Motor neuron (in vitro differentiated cells): ENCODE measurements around the gene PTPRG. TPM values are rescaled to one million over a fixed set of nuclear protein-coding genes. Genes with fewer than 3 reads are reported as not detected.

Source experiments
- ATAC-seq, 8 experiments: fragments of 200-7000 bp; cut with Tn5 transposase; replicated peaks in 6 of 8; 2 replicates each; pipeline ENCODE4 v1.8.0; 2021; ENCODE audit warnings: mild to moderate bottlenecking in 8 of 8, moderate library complexity in 8 of 8
- H3K27ac ChIP-seq, 2 donors: fragments of 250-450 bp; sonication (Bioruptor Pico); 2 replicates each; pipeline ENCODE4 v1.9.0; 2021; ENCODE audit warnings: antibody characterized with exemption in 2 of 2, mild to moderate bottlenecking in 2 of 2, moderate library complexity in 1 of 2
- H3K4me1 ChIP-seq, 2 donors: fragments of 250-450 bp; sonication (Bioruptor Pico); replicated peaks in 1 of 2; 2 replicates each; pipeline ENCODE4 v1.6.1; 2021; ENCODE audit warnings: antibody characterized with exemption in 2 of 2, mild to moderate bottlenecking in 2 of 2, moderate library complexity in 1 of 2
- H3K4me3 ChIP-seq, 5 donors: fragments of 250-450 bp; sonication (Bioruptor Pico); 2 replicates each; pipeline ENCODE4 v1.9.0; 2021; ENCODE audit warnings: antibody characterized with exemption in 5 of 5, mild to moderate bottlenecking in 5 of 5, moderate library complexity in 4 of 5
- WGBS, 10 experiments: fragments of 450-650 bp; shearing (Covaris generic); methylation state at CpG; one replicate each; pipeline ENCODE4 v1.0.0; 2022; 5-methylcytosine and 5-hydroxymethylcytosine counted together
- in situ Hi-C, 9 experiments: fragments of 400-800 bp; cut with MboI; loops; one replicate each; pipeline ENCODE4 v1.15.0; 2021; ENCODE audit warnings: low sequenced_read_pairs in 9 of 9, low pct_unique_long_range_greater_than_20kb in 2 of 9; ENCODE audit not compliant: unreplicated experiment in 9 of 9
- total RNA-seq, 8 experiments: library from RNA; unstranded; fragments of 300-600 nt; gene quantifications; 2 replicates each; pipeline versions ENCODE4 v1.2.3 to v1.2.4, GENCODE V29; 2022

PTPRG gene
- total RNA-seq, 8 experiments from 2014 or later = 15.9 to 75.2 (median 42.9) TPM

DNA sequence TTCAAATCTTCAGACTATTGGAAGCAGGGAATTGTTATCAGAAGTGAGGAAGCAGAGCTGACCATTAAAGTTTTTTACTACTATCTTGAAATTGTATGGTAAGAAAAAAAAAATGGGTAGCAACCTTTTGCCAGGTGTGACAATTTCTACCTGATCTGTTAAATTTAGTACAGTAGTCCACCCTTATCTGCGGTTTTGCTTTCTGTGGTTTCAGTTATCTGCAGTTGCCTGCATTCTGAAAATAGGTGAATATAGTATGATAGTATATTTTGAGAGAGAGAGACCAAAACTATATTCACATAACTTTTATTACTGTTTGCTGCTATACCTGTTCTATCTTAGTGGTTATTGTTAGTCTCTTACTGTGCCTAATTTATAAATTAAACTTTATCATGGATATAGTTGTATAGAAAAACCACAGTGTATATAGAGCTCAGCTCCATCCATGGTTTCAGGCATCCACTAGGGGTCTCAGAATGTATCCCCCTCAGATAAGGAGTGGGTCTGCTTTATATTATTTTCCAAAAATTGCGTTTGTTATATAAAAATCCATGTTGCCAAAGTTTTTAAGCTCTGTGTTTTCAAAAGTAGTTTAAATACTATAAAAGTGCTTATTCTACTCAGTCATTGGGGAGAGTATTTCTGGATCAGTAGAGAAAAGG is 69.9 kb downstream of the PTPRG start:
- ATAC-seq = no peak
- in situ Hi-C loops = no loop called here
- H3K4me1 ChIP-seq = peaks cover 5 to 14% of the 10 kb centered on the region in 2 donors
- no peak overlapping the region for H3K4me3 ChIP-seq
- no peak overlapping the region for H3K27ac ChIP-seq
- 80 to 100% (median 96%) methylated on average over 1 to 2 of the region's 2 CpGs for WGBS, 10 experiments

DNA sequence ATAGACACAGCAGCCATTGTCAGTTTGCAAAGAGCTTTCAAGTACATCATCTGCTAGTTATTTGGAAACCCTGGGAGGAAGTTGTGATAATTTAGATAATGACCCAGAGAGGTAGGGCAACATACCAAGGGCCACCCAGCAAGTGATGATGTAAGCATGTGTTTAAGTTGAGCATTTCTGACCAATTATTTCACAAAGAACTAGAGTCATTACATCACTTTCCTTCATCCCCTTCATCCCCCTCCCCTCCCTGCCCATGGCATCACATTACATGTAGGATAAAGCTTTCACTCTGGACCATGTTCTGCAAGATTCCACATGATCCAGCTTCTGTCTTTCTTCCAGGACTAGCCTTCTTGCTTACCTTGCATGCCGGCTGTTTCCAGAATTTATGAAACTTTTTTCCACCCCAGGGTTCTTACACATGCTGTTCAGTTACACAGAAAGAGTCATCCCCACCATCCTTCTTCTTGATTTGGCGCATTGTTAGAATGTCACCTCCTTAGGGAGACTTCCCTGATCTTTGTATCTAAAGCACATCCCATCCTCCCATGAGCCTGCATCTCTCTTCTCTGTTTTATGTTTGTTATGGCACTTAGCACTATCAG is 71.3 kb downstream of the PTPRG start:
- Histone ChIP-seq H3K27ac (no peak overlapping the region), H3K4me3 (no peak overlapping the region), H3K4me1 (peaks cover 0 to 2% of the 10 kb centered on the region in 2 donors)
- 94 to 100% (median 100%) methylated on average over 1 to 2 of the region's 2 CpGs; no CpG with 5 or more reads in 3 of the 10 experiments for WGBS, 10 experiments
- in situ Hi-C loops = no loop called here
- no peak for ATAC-seq

DNA sequence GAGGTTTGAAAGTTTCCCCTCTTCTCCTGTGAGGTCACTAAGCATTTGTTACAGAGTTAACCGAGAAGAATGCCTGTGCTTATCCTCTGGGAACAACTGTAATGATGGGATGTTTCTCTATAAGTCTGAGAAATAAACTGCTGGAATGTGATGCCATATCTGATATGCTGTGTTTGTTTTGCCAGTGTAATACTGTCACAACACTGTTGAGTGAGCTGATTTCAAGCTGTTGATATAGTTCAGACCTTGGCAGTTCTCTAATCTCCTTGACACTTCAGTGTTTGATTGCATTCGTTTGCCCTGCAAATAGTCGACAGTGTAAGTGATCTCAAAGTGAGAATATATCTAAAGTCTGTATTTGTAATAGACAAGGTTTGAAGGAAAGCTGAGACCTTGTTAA is 73.3 kb downstream of the PTPRG start:
- no peaks in the 10 kb centered on the region for H3K4me1 ChIP-seq
- in situ Hi-C loops = no loop called here
- peak in 1 of 8 experiments; percentile 65 for ATAC-seq
- no peak overlapping the region for H3K27ac ChIP-seq
- 48 to 100% (median 93%) methylated on average over 1 to 3 of the region's 3 CpGs; no CpG with 5 or more reads in 2 of the 10 experiments for WGBS, 10 experiments
- H3K4me3 ChIP-seq = no peak overlapping the region

- WGBS, 10 experiments = 29 to 100% (median 85%) methylated on average over 1 to 12 of the region's 16 CpGs
- Histone ChIP-seq H3K27ac (no peak overlapping the region), H3K4me1 (no peaks in the 10 kb centered on the region), H3K4me3 (no peak overlapping the region)
- ATAC-seq = peak in 3 of 8 experiments; percentile 29 to 53 (median 47)
- in situ Hi-C loops = no loop called here
Observed at GRCh38 chr3:61637088-61638051, 76.0 kb downstream of the PTPRG start.

GRCh38 chr3:61638741-61639140 is 77.4 kb downstream of the PTPRG start:
- no peak for ATAC-seq
- in situ Hi-C loops = no loop called here
- no peak overlapping the region for H3K27ac ChIP-seq
- H3K4me3 ChIP-seq = no peak overlapping the region
- no peaks in the 10 kb centered on the region for H3K4me1 ChIP-seq
- 92 to 100% (median 100%) methylated on average over 1 of the region's 1 CpG; no CpG with 5 or more reads in 3 of the 10 experiments for WGBS, 10 experiments

DNA sequence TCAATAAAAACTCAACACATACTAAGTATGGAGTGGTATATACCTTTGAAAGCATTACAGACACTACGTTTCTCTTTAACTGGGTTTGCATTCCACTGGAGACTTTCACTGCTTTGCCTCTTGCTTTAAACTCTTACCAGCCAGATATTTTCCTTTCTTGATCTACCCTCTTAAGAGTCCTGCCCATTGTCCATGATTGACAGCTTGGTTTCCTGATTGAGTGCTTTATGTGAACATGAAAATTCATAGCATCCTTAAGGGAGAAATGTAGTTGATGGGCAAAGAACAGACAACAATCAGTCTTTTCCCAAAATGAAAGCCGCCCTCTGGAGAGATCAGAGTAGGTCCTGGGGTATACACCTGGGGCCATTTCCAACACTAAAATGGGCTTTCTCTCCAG is 78.6 kb downstream of the PTPRG start:
- 43 to 100% (median 95%) methylated on average over 1 to 2 of the region's 2 CpGs for WGBS, 10 experiments
- Histone ChIP-seq H3K4me3 (no peak overlapping the region), H3K4me1 (no peaks in the 10 kb centered on the region), H3K27ac (no peak overlapping the region)
- in situ Hi-C loops = no loop called here
- no peak for ATAC-seq

- no peak overlapping the region for H3K27ac ChIP-seq
- peak in 1 of 8 experiments; percentile 52 for ATAC-seq
- peaks cover 7 to 23% of the 10 kb centered on the region in 2 donors for H3K4me1 ChIP-seq
- in situ Hi-C loops = no loop called here
- WGBS, 10 experiments = 89 to 100% (median 100%) methylated on average over 1 to 2 of the region's 2 CpGs; no CpG with 5 or more reads in 3 of the 10 experiments
- no peak overlapping the region for H3K4me3 ChIP-seq
Observed at GRCh38 chr3:61645148-61645547, 83.8 kb downstream of the PTPRG start.

DNA sequence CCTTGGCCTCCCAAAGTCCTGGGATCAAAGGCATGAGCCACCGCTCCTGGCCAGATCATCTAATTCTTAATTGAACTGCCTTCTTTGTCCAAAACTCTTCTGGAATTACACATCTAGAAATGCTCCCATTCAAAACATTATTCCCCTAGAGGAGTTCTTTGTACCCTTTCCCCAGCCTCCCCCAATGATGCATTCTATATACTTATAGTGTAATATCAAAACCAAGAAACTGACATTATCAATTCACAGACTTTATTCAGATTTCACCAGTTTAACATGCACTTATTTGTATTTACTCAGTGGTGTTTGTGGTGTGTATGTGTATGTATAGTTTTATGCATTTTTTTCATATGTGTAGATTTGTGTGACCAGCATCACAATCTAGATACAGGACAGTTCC is 85.0 kb downstream of the PTPRG start:
- ATAC-seq = no peak
- no peak overlapping the region for H3K4me3 ChIP-seq
- WGBS, 10 experiments = 83 to 100% (median 100%) methylated on average over 1 of the region's 1 CpG; no CpG with 5 or more reads in 7 of the 10 experiments
- H3K27ac ChIP-seq = no peak overlapping the region
- in situ Hi-C loops = no loop called here
- H3K4me1 ChIP-seq = peaks cover 7 to 23% of the 10 kb centered on the region in 2 donors

- no peak overlapping the region for H3K27ac ChIP-seq
- 70 to 100% (median 96%) methylated on average over 1 to 7 of the region's 7 CpGs for WGBS, 10 experiments
- no peak for ATAC-seq
- in situ Hi-C loops = no loop called here
- no peak overlapping the region for H3K4me3 ChIP-seq
- H3K4me1 ChIP-seq = peaks cover 7 to 23% of the 10 kb centered on the region in 2 donors
Observed at GRCh38 chr3:61646851-61647525, 85.6 kb downstream of the PTPRG start.

DNA sequence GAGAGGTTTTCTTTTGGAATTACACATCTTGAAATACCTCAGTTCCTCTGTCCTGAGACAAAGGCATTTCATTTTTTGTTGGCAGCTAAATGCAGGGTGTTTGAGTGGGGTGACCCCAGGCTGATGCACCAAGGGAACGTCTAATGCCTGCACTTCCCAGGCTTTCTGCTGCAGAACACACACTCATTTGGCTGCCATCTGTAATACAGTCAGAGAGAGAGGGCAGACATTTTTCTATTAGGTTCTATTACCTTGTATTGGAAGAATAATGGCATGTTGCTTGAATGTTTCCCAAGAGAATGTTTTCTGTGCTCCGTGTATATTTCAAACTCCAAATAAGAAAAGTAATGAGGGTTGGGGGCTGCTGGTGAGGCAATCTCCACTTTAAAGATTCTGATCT is 87.1 kb downstream of the PTPRG start:
- in situ Hi-C loops = no loop called here
- WGBS, 10 experiments = 14 to 100% (median 42%) methylated on average over 1 to 2 of the region's 2 CpGs; no CpG with 5 or more reads in 2 of the 10 experiments

DNA sequence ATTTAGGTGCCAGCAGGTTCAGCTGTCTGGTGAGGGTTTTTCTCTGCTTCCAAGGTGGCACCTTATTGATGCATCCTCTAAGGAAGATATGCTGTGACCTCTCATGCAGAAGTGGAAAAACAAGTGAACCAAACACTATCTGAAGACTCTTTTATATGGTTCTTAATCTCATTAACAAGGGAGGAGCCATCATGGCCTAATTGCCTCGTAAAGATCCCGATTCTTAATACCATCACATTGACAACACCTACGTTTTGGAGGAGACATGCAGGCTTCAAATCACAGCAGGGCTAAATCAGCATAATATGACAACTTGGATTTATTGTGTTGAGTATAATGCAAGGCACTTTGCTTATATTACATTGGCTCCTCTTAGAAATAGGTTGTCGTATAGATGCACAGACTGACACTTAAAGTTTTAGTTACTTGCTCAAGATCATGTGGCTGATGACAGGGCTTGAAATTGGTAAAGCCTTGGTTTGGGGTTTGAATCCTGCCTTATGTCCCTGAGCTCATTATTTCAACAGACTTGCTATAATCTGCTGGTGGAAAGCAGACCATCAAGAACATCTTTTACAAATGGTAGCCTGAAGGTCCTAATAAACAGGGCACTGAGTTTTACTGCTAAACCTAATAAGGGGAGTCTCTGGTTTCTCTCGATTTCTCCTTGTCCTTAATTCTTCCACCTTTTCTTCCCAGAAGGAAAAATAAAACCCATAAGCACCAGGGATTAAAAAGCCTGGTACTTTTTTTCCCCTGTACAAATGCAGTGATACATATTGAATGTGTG is 88.2 kb downstream of the PTPRG start:
- in situ Hi-C loops = no loop called here
- Histone ChIP-seq H3K4me3 (no peak overlapping the region), H3K27ac (no peak overlapping the region), H3K4me1 (peaks cover 7 to 23% of the 10 kb centered on the region in 2 donors)
- 50 to 100% (median 74%) methylated on average over 1 to 5 of the region's 5 CpGs; no CpG with 5 or more reads in 2 of the 10 experiments for WGBS, 10 experiments
- ATAC-seq = no peak

More for the DNA sequence above, 87.1 kb downstream of the PTPRG start:
- peaks cover 7 to 23% of the 10 kb centered on the region in 2 donors for H3K4me1 ChIP-seq
- H3K27ac ChIP-seq = peak overlapping the region in 1 of 2 donors; percentile 51
- no peak overlapping the region for H3K4me3 ChIP-seq
- peak in 5 of 8 experiments; percentile 35 to 85 (median 56) for ATAC-seq

DNA sequence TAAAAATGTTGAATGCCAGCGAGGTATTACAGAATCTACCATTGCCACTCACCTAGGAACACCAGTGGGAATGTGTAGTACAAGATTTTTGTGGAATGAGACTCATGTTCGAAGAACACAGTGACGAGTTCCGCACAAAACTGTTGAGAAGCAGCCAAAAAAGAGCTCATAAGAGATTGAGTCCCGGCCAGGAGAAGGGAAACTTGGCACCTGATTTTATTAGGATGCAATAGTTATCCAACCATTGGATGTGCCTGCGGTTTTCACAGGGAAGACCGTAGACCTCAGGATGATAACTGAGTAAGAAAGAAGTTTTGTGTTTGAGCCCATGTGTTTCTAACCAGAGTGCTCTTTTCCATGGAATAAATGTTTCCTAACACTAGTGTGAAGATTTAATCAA is 88.9 kb downstream of the PTPRG start:
- ATAC-seq = no peak
- Histone ChIP-seq H3K4me1 (peaks cover 7 to 23% of the 10 kb centered on the region in 2 donors), H3K4me3 (no peak overlapping the region), H3K27ac (no peak overlapping the region)
- in situ Hi-C loops = no loop called here
- 21 to 100% (median 90%) methylated on average over 2 to 7 of the region's 7 CpGs for WGBS, 10 experiments
